Breast epithelium (tissue), 4 donors: ENCODE results near the gene APC2. TPM values are rescaled to one million over a fixed set of nuclear protein-coding genes. Genes with fewer than 3 reads are reported as not detected.

Experiments used
- DNase-seq, 2 donors: peaks; one replicate each; pipeline ENCODE4 v3.0.0-alpha.2; 2019; ENCODE audit warnings: low spot score in 2 of 2
- H3K27ac ChIP-seq, 2 donors: fragments of 200-600 bp; sonication (generic) in 1 of 2; one replicate each; pipeline ENCODE4 v1.5.1; 2016 to 2019; ENCODE audit warnings: mild to moderate bottlenecking in 1 of 2
- H3K27me3 ChIP-seq, 2 donors: fragments of 200-600 bp; sonication (generic) in 1 of 2; one replicate each; pipeline versions ENCODE4 v1.5.1 to v1.6.0; 2017 to 2019; ENCODE audit warnings: control low read depth in 1 of 2, mild to moderate bottlenecking in 1 of 2
- H3K36me3 ChIP-seq: fragments of 200-600 bp; one replicate; pipeline ENCODE4 v1.5.1; 2019
- H3K4me1 ChIP-seq, 2 donors: fragments of 200-600 bp; sonication (generic); one replicate each; pipeline ENCODE4 v1.5.1; 2016 to 2019; ENCODE audit warnings: control low read depth in 1 of 2
- H3K4me3 ChIP-seq, 3 donors: fragments of 200-600 bp; sonication (generic); 1 replicate in 2 of 3; 2 replicates in 1 of 3; pipeline ENCODE4 v1.5.1; 2016 to 2019; ENCODE audit warnings: mild to moderate bottlenecking in 3 of 3, moderate library complexity in 2 of 3
- H3K9me3 ChIP-seq, 2 donors: fragments of 200-600 bp; sonication (generic) in 1 of 2; one replicate each; pipeline ENCODE4 v1.5.1; 2016 to 2019; ENCODE audit warnings: control low read depth in 1 of 2
- POLR2A ChIP-seq: fragments of 450-650 bp; IDR thresholded peaks from one replicate; pipeline ENCODE4 v1.6.1; 2016; ENCODE audit warnings: antibody characterized with exemption, mild to moderate bottlenecking, moderate library complexity
- POLR2AphosphoS5 ChIP-seq, 3 donors: sonication (generic); formaldehyde crosslinking; IDR thresholded peaks; one replicate each; pipeline ENCODE4 v1.6.1; 2017; ENCODE audit warnings: antibody characterized with exemption in 3 of 3
- intact Hi-C: fragments of 100-400 bp; cut with DNase I; formaldehyde crosslinking; loops from one replicate; pipeline ENCODE4 v1.15.1; 2023; ENCODE audit warnings: low total_unique reads
- total RNA-seq, 3 donors: library from RNA; depleted of rRNA; stranded (reverse); fragments of >200 nt; gene quantifications; one replicate each; pipeline ENCODE4 v1.1.0, GENCODE V29; 2016
- TF ChIP-seq, protein P1 (sequence below), 3 donors: fragments of 450-650 bp; IDR thresholded peaks; one replicate each; pipeline ENCODE4 v1.5.1; 2016 to 2017; ENCODE audit warnings: antibody characterized with exemption in 3 of 3, mild to moderate bottlenecking in 3 of 3, moderate library complexity in 3 of 3

The APC2 gene
- total RNA-seq, 3 donors from 2014 or later = under 0.01 to 0.29 (median 0.16) TPM

DNA sequence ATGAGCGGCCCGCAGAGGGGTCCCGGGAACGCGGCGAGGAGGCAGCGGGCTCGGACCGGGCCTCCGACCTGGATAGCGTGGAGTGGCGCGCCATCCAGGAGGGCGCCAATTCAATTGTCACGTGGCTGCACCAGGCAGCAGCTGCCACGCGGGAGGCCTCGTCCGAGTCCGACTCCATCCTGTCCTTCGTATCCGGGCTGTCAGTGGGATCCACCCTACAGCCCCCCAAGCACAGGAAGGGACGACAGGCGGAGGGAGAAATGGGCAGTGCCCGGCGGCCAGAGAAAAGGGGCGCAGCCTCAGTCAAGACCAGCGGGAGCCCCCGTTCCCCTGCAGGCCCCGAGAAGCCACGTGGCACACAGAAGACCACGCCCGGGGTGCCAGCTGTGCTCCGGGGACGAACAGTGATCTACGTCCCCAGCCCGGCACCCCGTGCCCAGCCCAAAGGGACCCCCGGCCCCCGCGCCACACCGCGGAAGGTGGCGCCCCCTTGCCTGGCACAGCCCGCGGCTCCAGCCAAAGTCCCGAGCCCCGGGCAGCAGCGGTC, 18.4 kb downstream of the APC2 start:
- H3K27ac ChIP-seq = no peak overlapping the region
- no peak for DNase-seq
- peaks cover 34 to 38% of the 10 kb centered on the region in 2 donors for H3K4me1 ChIP-seq
- H3K27me3 ChIP-seq = peaks cover 28 to 68% of the 10 kb centered on the region in 2 donors
- TF ChIP-seq, protein P1, sequence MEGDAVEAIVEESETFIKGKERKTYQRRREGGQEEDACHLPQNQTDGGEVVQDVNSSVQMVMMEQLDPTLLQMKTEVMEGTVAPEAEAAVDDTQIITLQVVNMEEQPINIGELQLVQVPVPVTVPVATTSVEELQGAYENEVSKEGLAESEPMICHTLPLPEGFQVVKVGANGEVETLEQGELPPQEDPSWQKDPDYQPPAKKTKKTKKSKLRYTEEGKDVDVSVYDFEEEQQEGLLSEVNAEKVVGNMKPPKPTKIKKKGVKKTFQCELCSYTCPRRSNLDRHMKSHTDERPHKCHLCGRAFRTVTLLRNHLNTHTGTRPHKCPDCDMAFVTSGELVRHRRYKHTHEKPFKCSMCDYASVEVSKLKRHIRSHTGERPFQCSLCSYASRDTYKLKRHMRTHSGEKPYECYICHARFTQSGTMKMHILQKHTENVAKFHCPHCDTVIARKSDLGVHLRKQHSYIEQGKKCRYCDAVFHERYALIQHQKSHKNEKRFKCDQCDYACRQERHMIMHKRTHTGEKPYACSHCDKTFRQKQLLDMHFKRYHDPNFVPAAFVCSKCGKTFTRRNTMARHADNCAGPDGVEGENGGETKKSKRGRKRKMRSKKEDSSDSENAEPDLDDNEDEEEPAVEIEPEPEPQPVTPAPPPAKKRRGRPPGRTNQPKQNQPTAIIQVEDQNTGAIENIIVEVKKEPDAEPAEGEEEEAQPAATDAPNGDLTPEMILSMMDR (IDR thresholded peaks at IDR 0.05) = no peak
- TF ChIP-seq POLR2A = no peak
- no peak for TF ChIP-seq POLR2AphosphoS5 (IDR thresholded peaks at IDR 0.05)
- peak overlapping the region in 2 of 3 donors; percentile 49 to 69 for H3K4me3 ChIP-seq
- no peaks in the 10 kb centered on the region for H3K36me3 ChIP-seq
- intact Hi-C loops = no loop called here
- H3K9me3 ChIP-seq = no peaks in the 10 kb centered on the region

DNA sequence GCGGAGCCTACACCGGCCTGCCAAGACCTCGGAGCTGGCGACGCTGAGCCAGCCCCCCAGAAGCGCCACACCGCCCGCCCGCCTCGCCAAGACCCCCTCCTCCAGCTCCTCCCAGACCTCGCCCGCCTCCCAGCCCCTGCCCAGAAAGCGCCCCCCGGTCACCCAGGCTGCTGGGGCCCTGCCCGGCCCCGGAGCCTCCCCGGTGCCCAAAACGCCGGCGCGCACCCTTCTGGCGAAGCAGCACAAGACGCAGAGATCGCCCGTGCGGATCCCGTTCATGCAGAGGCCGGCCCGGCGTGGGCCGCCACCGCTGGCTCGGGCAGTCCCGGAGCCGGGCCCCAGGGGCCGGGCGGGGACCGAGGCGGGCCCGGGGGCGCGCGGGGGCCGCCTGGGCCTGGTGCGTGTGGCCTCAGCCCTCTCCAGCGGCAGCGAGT, 18.9 kb downstream of the APC2 start:
- TF ChIP-seq POLR2AphosphoS5 (IDR thresholded peaks at IDR 0.05) (no peak), POLR2A (no peak)
- TF ChIP-seq, protein P1 (IDR thresholded peaks at IDR 0.05) = no peak
- intact Hi-C loops = no loop called here
- H3K27ac ChIP-seq = no peak overlapping the region
- no peaks in the 10 kb centered on the region for H3K9me3 ChIP-seq
- DNase-seq = no peak
- peaks cover 28 to 69% of the 10 kb centered on the region in 2 donors for H3K27me3 ChIP-seq
- H3K4me3 ChIP-seq = peak overlapping the region in 2 of 3 donors; percentile 49 to 69
- H3K36me3 ChIP-seq = no peaks in the 10 kb centered on the region
- H3K4me1 ChIP-seq = peaks cover 34 to 38% of the 10 kb centered on the region in 2 donors

- Histone ChIP-seq H3K36me3 (no peaks in the 10 kb centered on the region), H3K4me1 (peaks cover 34 to 38% of the 10 kb centered on the region in 2 donors), H3K4me3 (peak overlapping the region; percentile 29 to 69 (median 49)), H3K27me3 (peaks cover 28 to 69% of the 10 kb centered on the region in 2 donors), H3K9me3 (no peaks in the 10 kb centered on the region), H3K27ac (no peak overlapping the region)
- intact Hi-C loops = no loop called here
- TF ChIP-seq POLR2AphosphoS5 (IDR thresholded peaks at IDR 0.05) (no peak), POLR2A (no peak)
- TF ChIP-seq, protein P1 (IDR thresholded peaks at IDR 0.05) = no peak
- DNase-seq = no peak
These were observed 19.5 kb downstream of the APC2 start for GRCh38 chr19:1469255-1470054.

GRCh38 chr19:1470055-1470304, 20.1 kb downstream of the APC2 start:
- intact Hi-C loops = no loop called here
- Histone ChIP-seq H3K36me3 (no peaks in the 10 kb centered on the region), H3K4me1 (peaks cover 34 to 38% of the 10 kb centered on the region in 2 donors), H3K27me3 (peaks cover 28 to 69% of the 10 kb centered on the region in 2 donors), H3K27ac (no peak overlapping the region), H3K4me3 (peak overlapping the region; percentile 29 to 69 (median 49)), H3K9me3 (no peaks in the 10 kb centered on the region)
- TF ChIP-seq POLR2A = no peak
- TF ChIP-seq, protein P1 (IDR thresholded peaks at IDR 0.05) = no peak
- TF ChIP-seq POLR2AphosphoS5 (IDR thresholded peaks at IDR 0.05) = no peak
- DNase-seq = no peak

DNA sequence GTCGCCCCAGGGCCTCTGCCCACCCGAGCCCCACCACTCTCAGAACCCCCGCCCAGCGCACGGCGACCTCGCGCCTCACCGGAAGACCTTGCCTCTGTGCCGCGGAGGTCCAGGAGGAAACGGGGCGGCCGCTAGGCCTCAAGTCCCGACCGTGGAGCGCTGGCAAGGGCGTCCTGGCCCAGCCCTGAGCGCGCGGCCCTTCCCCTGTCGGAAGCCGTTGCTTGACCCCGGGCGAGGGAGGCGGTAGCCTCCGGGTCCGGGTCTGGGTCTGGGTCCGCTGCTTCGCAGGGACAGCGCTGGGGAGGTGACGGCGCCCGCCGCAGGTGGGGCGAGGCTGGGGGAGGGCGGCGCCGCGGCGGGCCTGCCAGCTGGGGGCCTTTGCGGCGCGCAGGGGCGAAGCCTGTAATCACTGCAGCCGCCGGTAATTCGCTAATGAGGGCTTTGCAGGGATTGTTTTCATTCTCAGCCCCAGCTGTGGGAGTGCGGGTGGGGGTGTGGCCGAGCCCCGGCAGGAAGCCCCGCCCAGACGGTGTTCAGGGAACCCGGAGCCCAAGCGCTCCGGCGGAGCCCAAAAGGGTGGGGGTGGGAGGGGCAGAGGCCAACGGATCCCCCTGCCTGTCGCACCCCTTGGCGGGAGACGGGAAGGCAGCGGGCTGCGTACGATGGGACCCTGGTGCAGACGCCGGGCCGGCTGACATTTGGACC, 20.5 kb downstream of the APC2 start:
- intact Hi-C loops = no loop called here
- Histone ChIP-seq H3K27me3 (peaks cover 28 to 69% of the 10 kb centered on the region in 2 donors), H3K4me1 (peaks cover 34 to 38% of the 10 kb centered on the region in 2 donors)

More for the DNA sequence above, 20.5 kb downstream of the APC2 start:
- Histone ChIP-seq H3K4me3 (peak overlapping the region; percentile 29 to 69 (median 49)), H3K27ac (no peak overlapping the region), H3K9me3 (no peaks in the 10 kb centered on the region), H3K36me3 (no peaks in the 10 kb centered on the region)
- peak in 1 of 2 donors; percentile 43 for DNase-seq
- TF ChIP-seq POLR2A (no peak), POLR2AphosphoS5 (IDR thresholded peaks at IDR 0.05) (no peak)
